Activated CD4-positive, alpha-beta T cell treated with anti-CD3 and anti-CD28 coated beads, Interleukin-2, amount 10 ng/mL, durations not matched to agents 7 days and 5 days (primary cell): ENCODE measurements around the gene ARID4B. TPM values are rescaled to one million over a fixed set of nuclear protein-coding genes. Genes with fewer than 3 reads are reported as not detected.

Source experiments
- CTCF ChIA-PET: fragments of 350-600 bp; sonication (Branson Sonifier 250); formaldehyde crosslinking; loops from one replicate; lab custom pipeline; 2021; ENCODE audit warnings: antibody characterized with exemption; lab: Charles Lee
- POLR2A ChIA-PET: fragments of 350-600 bp; sonication (Branson Sonifier 250); formaldehyde crosslinking; loops from one replicate; lab custom pipeline; 2021; ENCODE audit warnings: antibody characterized with exemption; lab: Charles Lee
- DNase-seq: peaks from one replicate; pipeline ENCODE4 v3.0.0-alpha.2; 2020
- H3K27ac Mint-ChIP-seq: one replicate; pipeline ENCODE4 v1.8.0; 2021; ENCODE audit warnings: mild to moderate bottlenecking, moderate library complexity, mixed read lengths
- H3K27me3 Mint-ChIP-seq: one replicate; pipeline ENCODE4 v1.8.0; 2021; ENCODE audit warnings: mixed read lengths
- H3K36me3 Mint-ChIP-seq: one replicate; pipeline ENCODE4 v1.8.0; 2021; ENCODE audit warnings: low read depth, mixed read lengths
- H3K4me1 Mint-ChIP-seq: one replicate; pipeline ENCODE4 v1.8.0; 2021; ENCODE audit warnings: mixed read lengths
- H3K4me3 Mint-ChIP-seq: one replicate; pipeline ENCODE4 v1.8.0; 2021; ENCODE audit warnings: mild to moderate bottlenecking, moderate library complexity, mixed read lengths
- H3K9me3 Mint-ChIP-seq: one replicate; pipeline ENCODE4 v1.8.0; 2021; ENCODE audit warnings: mixed read lengths
- total RNA-seq, 2 experiments: library from RNA; stranded (reverse); gene quantifications; one replicate each; pipeline ENCODE4 v1.2.3, GENCODE V29; 2021

The ARID4B gene
- total RNA-seq, 2 experiments from 2014 or later, result 43.7 to 47.3 TPM

GRCh38 chr1:235134171-235134570, 193.8 kb downstream of the ARID4B start:
- ChIA-PET CTCF (interaction anchor here (0.8 kb wide), 1 partner anchor 31 kb away, joined by 3 read pairs; no protein-coding TSS in a partner anchor), POLR2A (no interaction called here)
- Mint-ChIP-seq H3K36me3 (peaks cover 61% of the 10 kb centered on the region), H3K4me1 (peaks cover 15% of the 10 kb centered on the region), H3K27me3 (no peaks in the 10 kb centered on the region), H3K9me3 (no peaks in the 10 kb centered on the region), H3K4me3 (no peak overlapping the region), H3K27ac (peak overlapping the region; percentile 9)
- DNase-seq, result no peak

GRCh38 chr1:235133086-235133485, 194.9 kb downstream of the ARID4B start:
- H3K4me3 Mint-ChIP-seq, result no peak overlapping the region
- H3K9me3 Mint-ChIP-seq, result no peaks in the 10 kb centered on the region
- no peaks in the 10 kb centered on the region for H3K27me3 Mint-ChIP-seq
- ChIA-PET POLR2A (no interaction called here), CTCF (interaction anchor here (0.9 to 1.5 kb wide), 3 partner anchors 10 to 25 kb away, joined by 3 to 4 read pairs (median 4); no protein-coding TSS in a partner anchor)
- H3K27ac Mint-ChIP-seq, result no peak overlapping the region
- DNase-seq, result no peak
- peaks cover 53% of the 10 kb centered on the region for H3K36me3 Mint-ChIP-seq
- H3K4me1 Mint-ChIP-seq, result peaks cover 19% of the 10 kb centered on the region

GRCh38 chr1:235131961-235132360, 196.0 kb downstream of the ARID4B start:
- no peak overlapping the region for H3K27ac Mint-ChIP-seq
- no peaks in the 10 kb centered on the region for H3K27me3 Mint-ChIP-seq
- no peak overlapping the region for H3K4me3 Mint-ChIP-seq
- ChIA-PET CTCF (interaction anchor here (0.9 to 1.4 kb wide), 3 partner anchors 9 to 26 kb away, joined by 3 to 4 read pairs (median 4); no protein-coding TSS in a partner anchor), POLR2A (interaction anchor here (0.6 kb wide), 1 partner anchor 539 kb away, joined by 4 read pairs; no protein-coding TSS in a partner anchor)
- no peak for DNase-seq
- peaks cover 23% of the 10 kb centered on the region for H3K4me1 Mint-ChIP-seq
- no peaks in the 10 kb centered on the region for H3K9me3 Mint-ChIP-seq
- peaks cover 54% of the 10 kb centered on the region for H3K36me3 Mint-ChIP-seq

- Mint-ChIP-seq H3K9me3 (no peaks in the 10 kb centered on the region), H3K27ac (no peak overlapping the region), H3K36me3 (peaks cover 54% of the 10 kb centered on the region), H3K4me1 (peaks cover 34% of the 10 kb centered on the region), H3K27me3 (no peaks in the 10 kb centered on the region), H3K4me3 (no peak overlapping the region)
- ChIA-PET CTCF (interaction anchor here (1.0 kb wide), 1 partner anchor 374 kb away, joined by 3 read pairs; the partner anchor contains the start of gene B3GALNT2), POLR2A (interaction anchor here (0.6 kb wide), 1 partner anchor 15 kb away, joined by 5 read pairs; no protein-coding TSS in a partner anchor)
- DNase-seq, result no peak
These were observed 197.2 kb downstream of the ARID4B start for GRCh38 chr1:235130766-235131270.

GRCh38 chr1:235129774-235130570, 198.0 kb downstream of the ARID4B start:
- CTCF ChIA-PET, result interaction anchor here (0.7 to 1.2 kb wide), 3 partner anchors 374 to 643 kb away, joined by 3 to 5 read pairs (median 3); partner anchors contain the start of gene B3GALNT2
- H3K4me3 Mint-ChIP-seq, result no peak overlapping the region
- H3K4me1 Mint-ChIP-seq, result peaks cover 41% of the 10 kb centered on the region
- H3K27ac Mint-ChIP-seq, result peak overlapping the region; percentile 99
- no peak for DNase-seq
- POLR2A ChIA-PET, result interaction anchor here (0.6 kb wide), 1 partner anchor 16 kb away, joined by 5 read pairs; no protein-coding TSS in a partner anchor
- no peaks in the 10 kb centered on the region for H3K9me3 Mint-ChIP-seq
- H3K27me3 Mint-ChIP-seq, result no peaks in the 10 kb centered on the region
- H3K36me3 Mint-ChIP-seq, result peaks cover 51% of the 10 kb centered on the region

- peak within 1 kb of the TSS; percentile 99 for H3K27ac Mint-ChIP-seq
- ChIA-PET CTCF (interaction anchor here (0.6 to 1.6 kb wide), 4 partner anchors 10 to 611 kb away, joined by 3 to 5 read pairs (median 4); no protein-coding TSS in a partner anchor), POLR2A (interaction anchor here (0.8 kb wide), 1 partner anchor 15 kb away, joined by 3 read pairs; no protein-coding TSS in a partner anchor)
- peaks cover 48% of the 10 kb centered on the region for H3K36me3 Mint-ChIP-seq
- DNase-seq, result peak; percentile 95
- H3K4me3 Mint-ChIP-seq, result peak within 1 kb of the TSS; percentile 99
- H3K27me3 Mint-ChIP-seq, result no peaks in the 10 kb centered on the region
- peaks cover 50% of the 10 kb centered on the region for H3K4me1 Mint-ChIP-seq
- H3K9me3 Mint-ChIP-seq, result no peaks in the 10 kb centered on the region
These were observed 199.3 kb downstream of the ARID4B start, which contains the start of gene TOMM20 for GRCh38 chr1:235128456-235129328. TSS of gene TOMM20 (minus strand) at chr1:235128837. CDS start at chr1:235128715, 122 bp downstream.

- peak overlapping the region; percentile 99 for H3K27ac Mint-ChIP-seq
- peak overlapping the region; percentile 99 for H3K4me3 Mint-ChIP-seq
- H3K36me3 Mint-ChIP-seq, result peaks cover 49% of the 10 kb centered on the region
- no peaks in the 10 kb centered on the region for H3K27me3 Mint-ChIP-seq
- POLR2A ChIA-PET, result interaction anchor here (0.8 kb wide), 1 partner anchor 14 kb away, joined by 3 read pairs; no protein-coding TSS in a partner anchor
- peaks cover 58% of the 10 kb centered on the region for H3K4me1 Mint-ChIP-seq
- CTCF ChIA-PET, result interaction anchor here (1.5 to 1.6 kb wide), 2 partner anchors 11 to 12 kb away, joined by 3 to 5 read pairs; no protein-coding TSS in a partner anchor
- H3K9me3 Mint-ChIP-seq, result no peaks in the 10 kb centered on the region
- peak; percentile 10 for DNase-seq
These were observed 200.1 kb downstream of the ARID4B start for GRCh38 chr1:235127732-235128455.

- DNase-seq, result no peak
- peaks cover 47% of the 10 kb centered on the region for H3K36me3 Mint-ChIP-seq
- peak overlapping the region; percentile 99 for H3K27ac Mint-ChIP-seq
- POLR2A ChIA-PET, result no interaction called here
- no peaks in the 10 kb centered on the region for H3K9me3 Mint-ChIP-seq
- peak overlapping the region; percentile 99 for H3K4me3 Mint-ChIP-seq
- H3K4me1 Mint-ChIP-seq, result peaks cover 60% of the 10 kb centered on the region
- H3K27me3 Mint-ChIP-seq, result no peaks in the 10 kb centered on the region
- CTCF ChIA-PET, result interaction anchor here (1.1 to 1.5 kb wide), 3 partner anchors 12 to 33 kb away, joined by 3 read pairs; no protein-coding TSS in a partner anchor
These were observed 200.8 kb downstream of the ARID4B start for GRCh38 chr1:235127203-235127602.

- Mint-ChIP-seq H3K4me1 (peaks cover 61% of the 10 kb centered on the region), H3K36me3 (peaks cover 47% of the 10 kb centered on the region), H3K4me3 (no peak overlapping the region), H3K9me3 (no peaks in the 10 kb centered on the region), H3K27ac (no peak overlapping the region), H3K27me3 (no peaks in the 10 kb centered on the region)
- no peak for DNase-seq
- ChIA-PET POLR2A (interaction anchor here (1.0 kb wide), 1 partner anchor 19 kb away, joined by 4 read pairs; no protein-coding TSS in a partner anchor), CTCF (no interaction called here)
These were observed 203.3 kb downstream of the ARID4B start for GRCh38 chr1:235124665-235125064.

GRCh38 chr1:235124111-235124510, 203.9 kb downstream of the ARID4B start:
- peak overlapping the region; percentile 13 for H3K27ac Mint-ChIP-seq
- ChIA-PET POLR2A (interaction anchor here (1.0 kb wide), 1 partner anchor 18 kb away, joined by 4 read pairs; no protein-coding TSS in a partner anchor), CTCF (interaction anchor here (0.5 kb wide), 1 partner anchor 13 kb away, joined by 3 read pairs; no protein-coding TSS in a partner anchor)
- no peak for DNase-seq
- peaks cover 52% of the 10 kb centered on the region for H3K36me3 Mint-ChIP-seq
- H3K27me3 Mint-ChIP-seq, result no peaks in the 10 kb centered on the region
- peaks cover 59% of the 10 kb centered on the region for H3K4me1 Mint-ChIP-seq
- no peak overlapping the region for H3K4me3 Mint-ChIP-seq
- no peaks in the 10 kb centered on the region for H3K9me3 Mint-ChIP-seq

GRCh38 chr1:235122348-235122747, 205.6 kb downstream of the ARID4B start:
- POLR2A ChIA-PET, result no interaction called here
- no peak overlapping the region for H3K27ac Mint-ChIP-seq
- peaks cover 59% of the 10 kb centered on the region for H3K36me3 Mint-ChIP-seq
- H3K4me1 Mint-ChIP-seq, result peaks cover 50% of the 10 kb centered on the region
- no peaks in the 10 kb centered on the region for H3K27me3 Mint-ChIP-seq
- DNase-seq, result no peak
- H3K4me3 Mint-ChIP-seq, result no peak overlapping the region
- CTCF ChIA-PET, result interaction anchor here (1.4 to 5.0 kb wide), 4 partner anchors 15 to 635 kb away, joined by 3 to 32 read pairs (median 5); no protein-coding TSS in a partner anchor
- H3K9me3 Mint-ChIP-seq, result no peaks in the 10 kb centered on the region
